Retinal pigment epithelial cell (primary cell): ENCODE measurements around the gene QSOX1.

ENCODE experiments used
- DNase-seq: peaks from one replicate; pipeline ENCODE4 v3.0.0-alpha.2; 2010; ENCODE audit warnings: low read depth
- H3K4me3 ChIP-seq: 2 replicates; pipeline ENCODE4 v1.5.1; 2011; ENCODE audit warnings: mild to moderate bottlenecking, low read length, control low read depth, moderate library complexity
- TF ChIP-seq, protein P1 (sequence below): conservative IDR thresholded peaks from 2 replicates; pipeline ENCODE4 v1.5.1; 2011; ENCODE audit warnings: low read depth, low read length, control low read depth, inconsistent platforms

QSOX1 gene

DNA sequence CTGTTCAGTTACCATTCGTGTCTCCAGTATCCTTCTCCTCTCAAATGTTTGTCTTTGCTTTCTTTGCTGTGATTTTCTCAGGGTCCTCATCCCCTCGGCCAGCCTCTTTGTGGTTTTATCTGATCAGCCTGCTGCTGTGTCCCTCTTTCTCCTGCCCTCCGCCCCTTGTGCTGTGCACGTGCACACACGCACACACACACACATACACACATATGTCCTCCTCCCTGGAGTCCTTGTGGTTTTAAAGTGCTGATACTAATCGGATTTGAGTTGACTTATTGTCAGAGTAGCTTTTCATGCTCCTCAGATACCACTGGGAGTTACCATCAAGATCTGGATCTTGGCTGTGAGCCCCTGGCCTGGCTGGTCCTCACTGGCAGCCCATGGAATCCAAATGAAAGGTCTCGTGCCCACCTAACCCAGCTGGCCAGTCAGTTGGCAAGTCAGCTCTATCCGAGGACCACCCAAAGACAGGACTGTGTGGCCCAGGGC lies 34.1 kb downstream of the QSOX1 start:
- no peak for DNase-seq
- H3K4me3 ChIP-seq, result no peak overlapping the region
- TF ChIP-seq, protein P1, sequence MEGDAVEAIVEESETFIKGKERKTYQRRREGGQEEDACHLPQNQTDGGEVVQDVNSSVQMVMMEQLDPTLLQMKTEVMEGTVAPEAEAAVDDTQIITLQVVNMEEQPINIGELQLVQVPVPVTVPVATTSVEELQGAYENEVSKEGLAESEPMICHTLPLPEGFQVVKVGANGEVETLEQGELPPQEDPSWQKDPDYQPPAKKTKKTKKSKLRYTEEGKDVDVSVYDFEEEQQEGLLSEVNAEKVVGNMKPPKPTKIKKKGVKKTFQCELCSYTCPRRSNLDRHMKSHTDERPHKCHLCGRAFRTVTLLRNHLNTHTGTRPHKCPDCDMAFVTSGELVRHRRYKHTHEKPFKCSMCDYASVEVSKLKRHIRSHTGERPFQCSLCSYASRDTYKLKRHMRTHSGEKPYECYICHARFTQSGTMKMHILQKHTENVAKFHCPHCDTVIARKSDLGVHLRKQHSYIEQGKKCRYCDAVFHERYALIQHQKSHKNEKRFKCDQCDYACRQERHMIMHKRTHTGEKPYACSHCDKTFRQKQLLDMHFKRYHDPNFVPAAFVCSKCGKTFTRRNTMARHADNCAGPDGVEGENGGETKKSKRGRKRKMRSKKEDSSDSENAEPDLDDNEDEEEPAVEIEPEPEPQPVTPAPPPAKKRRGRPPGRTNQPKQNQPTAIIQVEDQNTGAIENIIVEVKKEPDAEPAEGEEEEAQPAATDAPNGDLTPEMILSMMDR, result no peak

DNA sequence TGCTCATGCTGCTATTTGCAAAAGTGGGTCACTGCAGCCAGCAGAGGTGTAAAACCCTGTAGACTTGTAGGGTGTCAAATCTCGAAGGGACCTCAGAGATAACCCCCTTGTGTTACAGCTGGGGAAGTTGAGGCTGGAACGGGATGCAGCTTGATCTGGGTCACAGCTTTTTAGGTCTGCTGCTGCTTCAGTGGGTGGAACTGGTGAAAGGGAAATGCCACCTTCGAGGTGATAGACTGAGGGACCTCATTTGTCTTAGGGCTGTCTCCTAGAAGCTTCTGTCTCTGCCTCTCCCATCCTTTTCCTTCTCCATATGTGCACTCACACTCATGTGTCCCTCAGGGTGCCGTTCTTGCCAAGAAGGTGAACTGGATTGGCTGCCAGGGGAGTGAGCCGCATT lies 35.4 kb downstream of the QSOX1 start:
- no peak for DNase-seq
- TF ChIP-seq, protein P1, result no peak
- no peak overlapping the region for H3K4me3 ChIP-seq

DNA sequence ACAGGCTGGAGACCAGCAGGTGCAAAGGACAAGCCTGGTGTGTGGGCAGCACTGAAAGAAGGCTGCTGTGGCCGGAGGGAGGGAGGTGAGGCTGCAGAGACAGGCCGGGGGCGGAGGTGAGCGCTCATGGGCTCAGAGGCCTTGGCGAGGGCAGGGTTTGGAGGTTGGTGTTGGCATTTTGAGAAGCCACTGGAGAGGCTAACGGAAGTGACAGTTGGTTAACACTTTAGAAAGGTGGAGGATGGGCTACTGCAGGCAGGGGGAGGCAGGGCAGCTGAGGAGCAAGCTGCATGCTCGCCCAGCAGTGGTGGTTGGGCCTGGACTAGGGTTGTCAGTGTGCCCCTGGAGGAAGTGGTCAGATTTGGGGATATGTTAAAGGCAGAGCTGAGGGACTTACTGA lies 37.5 kb downstream of the QSOX1 start:
- no peak overlapping the region for H3K4me3 ChIP-seq
- DNase-seq, result no peak
- TF ChIP-seq, protein P1, result no peak

DNA sequence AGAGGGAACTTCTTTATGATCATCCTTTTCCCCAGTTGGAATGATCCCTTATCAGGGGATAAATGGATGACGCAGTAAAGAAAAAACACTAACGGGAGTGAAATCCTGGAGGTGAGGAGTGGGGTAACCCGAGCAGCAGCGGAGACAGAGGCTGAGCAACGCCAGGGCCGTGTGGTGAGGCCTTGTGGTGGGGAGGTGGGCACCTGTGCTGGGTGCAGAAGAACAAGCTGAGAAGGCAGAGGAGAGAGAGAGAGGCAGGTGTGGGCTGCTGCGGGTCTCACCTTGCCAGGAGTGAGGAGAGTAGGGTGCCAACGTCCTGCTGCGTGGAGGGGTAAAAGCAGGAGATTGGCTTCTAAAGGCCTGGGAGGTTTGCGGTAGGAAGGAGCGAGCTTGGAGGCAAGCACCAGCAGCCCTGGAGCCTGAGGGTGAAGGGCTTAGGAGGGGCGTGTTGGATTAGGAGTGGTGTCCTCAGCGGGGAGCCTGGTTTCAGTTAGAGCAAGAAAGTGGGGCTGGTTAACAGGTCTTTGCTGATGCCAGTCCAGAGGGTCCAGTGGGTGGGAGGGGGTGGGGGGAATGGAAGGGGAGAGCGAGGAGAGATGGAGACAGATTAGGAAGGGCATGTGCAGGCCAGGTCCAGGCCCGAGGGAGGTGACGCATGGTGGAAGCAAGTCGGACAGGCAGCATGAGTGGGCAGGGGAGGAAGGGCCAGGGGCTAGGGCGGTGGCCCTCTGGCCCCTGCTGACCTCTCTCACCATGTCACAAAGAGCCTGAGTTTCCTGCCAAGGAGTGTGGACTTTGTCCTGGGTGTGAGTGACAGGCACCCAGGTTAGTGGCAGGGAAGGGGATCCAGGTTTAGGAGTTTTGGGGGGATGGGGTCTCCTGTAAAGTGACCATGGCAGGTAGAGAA lies 38.7 kb downstream of the QSOX1 start:
- TF ChIP-seq, protein P1, result no peak
- no peak overlapping the region for H3K4me3 ChIP-seq
- DNase-seq, result no peak

DNA sequence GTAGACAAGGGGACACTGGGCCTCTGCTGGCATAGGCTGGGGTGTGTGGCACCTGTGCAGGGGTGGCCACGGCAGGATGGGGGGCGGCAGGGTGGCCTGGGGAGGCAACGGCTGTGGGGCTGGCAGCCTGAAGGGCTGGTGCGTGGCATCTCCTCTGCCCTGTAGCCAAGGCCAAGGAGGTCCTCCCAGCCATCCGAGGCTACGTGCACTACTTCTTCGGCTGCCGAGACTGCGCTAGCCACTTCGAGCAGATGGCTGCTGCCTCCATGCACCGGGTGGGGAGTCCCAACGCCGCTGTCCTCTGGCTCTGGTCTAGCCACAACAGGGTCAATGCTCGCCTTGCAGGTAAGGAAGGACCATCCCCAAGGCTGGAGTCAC lies 39.4 kb downstream of the QSOX1 start:
- H3K4me3 ChIP-seq, result no peak overlapping the region
- no peak for DNase-seq
- TF ChIP-seq, protein P1, result no peak

DNA sequence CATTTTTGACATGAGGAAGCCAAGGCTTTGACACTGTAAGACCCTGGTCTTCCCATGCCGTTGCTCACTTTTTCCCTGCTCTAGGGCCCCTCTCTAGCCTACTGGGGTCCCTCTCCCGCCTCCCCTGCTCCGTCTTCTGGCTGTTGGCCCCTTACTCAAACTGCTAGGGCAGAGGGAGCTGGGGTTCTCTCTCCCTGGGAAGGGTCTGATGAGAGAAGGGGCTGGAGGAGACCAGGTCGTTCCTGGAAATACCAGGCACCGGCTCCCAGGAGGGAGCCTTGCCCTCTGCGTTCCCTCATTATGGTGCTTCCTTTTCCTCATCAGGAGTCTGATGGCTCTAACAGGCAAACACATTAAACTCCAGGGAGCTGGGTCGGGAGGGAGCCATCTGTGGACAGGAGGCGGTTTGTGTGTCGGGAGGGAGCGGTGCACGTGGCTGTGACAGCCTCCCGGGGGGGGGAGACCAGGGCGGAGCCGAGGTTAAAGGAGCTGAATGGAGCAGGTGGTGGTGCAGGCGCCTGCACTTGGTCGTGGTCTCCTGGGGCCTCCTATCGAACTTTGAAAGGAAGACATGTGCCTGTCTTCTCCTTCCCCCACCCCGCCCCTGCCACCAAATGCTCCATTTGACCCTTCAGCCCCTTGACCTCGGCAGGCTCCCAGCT lies 40.0 kb downstream of the QSOX1 start:
- no peak overlapping the region for H3K4me3 ChIP-seq
- DNase-seq, result no peak
- TF ChIP-seq, protein P1, result no peak
